HL-60 (cell line): ENCODE data around the gene CEP112.

ENCODE experiments used
- DNase-seq, 2 experiments: peaks; one replicate each; pipeline ENCODE4 v3.0.0-alpha.2; 2010 to 2020; ENCODE audit warnings: low read depth in 1 of 2, low spot score in 1 of 2
- H3K27ac ChIP-seq: fragments of 250-450 bp; sonication (Bioruptor Pico); replicated peaks from 2 replicates; pipeline ENCODE4 v1.5.1; 2020; ENCODE audit warnings: mild to moderate bottlenecking, moderate library complexity
- H3K27me3 ChIP-seq: fragments of 250-450 bp; sonication (Bioruptor Pico); 2 replicates; pipeline ENCODE4 v1.5.1; 2021; ENCODE audit warnings: mild to moderate bottlenecking, moderate library complexity; ENCODE audit not compliant: insufficient read depth, poor library complexity, severe bottlenecking
- H3K4me3 ChIP-seq: replicated peaks from 2 replicates; pipeline ENCODE4 v1.5.1; 2011; ENCODE audit warnings: mild to moderate bottlenecking, control low read depth, low read length; ENCODE audit not compliant: insufficient read depth
- GABPA ChIP-seq: IDR thresholded peaks from 2 replicates; pipeline ENCODE4 v1.6.1; 2012; ENCODE audit warnings: low read depth
- POLR2AphosphoS5 ChIP-seq: IDR thresholded peaks from 2 replicates; pipeline ENCODE4 v1.6.1; 2012; ENCODE audit warnings: low read depth
- SPI1 ChIP-seq: IDR thresholded peaks from 2 replicates; pipeline ENCODE4 v1.6.1; 2012; ENCODE audit warnings: low read depth, mild to moderate bottlenecking, borderline replicate concordance
- TF ChIP-seq, protein P1 (sequence below): IDR thresholded peaks from 2 replicates; pipeline ENCODE4 v1.6.1; 2012; ENCODE audit warnings: low read depth; ENCODE audit not compliant: insufficient replicate concordance
- TF ChIP-seq, protein P2 (sequence below): IDR thresholded peaks from one replicate; pipeline ENCODE4 v1.5.1; 2011; ENCODE audit warnings: low read length, control low read depth, inconsistent platforms; ENCODE audit not compliant: insufficient read depth

The CEP112 gene

GRCh38 chr17:65902155-65902554 is 289.8 kb downstream of the CEP112 start:
- no peaks in the 10 kb centered on the region for H3K27me3 ChIP-seq
- no peak overlapping the region for H3K27ac ChIP-seq
- TF ChIP-seq, protein P1, sequence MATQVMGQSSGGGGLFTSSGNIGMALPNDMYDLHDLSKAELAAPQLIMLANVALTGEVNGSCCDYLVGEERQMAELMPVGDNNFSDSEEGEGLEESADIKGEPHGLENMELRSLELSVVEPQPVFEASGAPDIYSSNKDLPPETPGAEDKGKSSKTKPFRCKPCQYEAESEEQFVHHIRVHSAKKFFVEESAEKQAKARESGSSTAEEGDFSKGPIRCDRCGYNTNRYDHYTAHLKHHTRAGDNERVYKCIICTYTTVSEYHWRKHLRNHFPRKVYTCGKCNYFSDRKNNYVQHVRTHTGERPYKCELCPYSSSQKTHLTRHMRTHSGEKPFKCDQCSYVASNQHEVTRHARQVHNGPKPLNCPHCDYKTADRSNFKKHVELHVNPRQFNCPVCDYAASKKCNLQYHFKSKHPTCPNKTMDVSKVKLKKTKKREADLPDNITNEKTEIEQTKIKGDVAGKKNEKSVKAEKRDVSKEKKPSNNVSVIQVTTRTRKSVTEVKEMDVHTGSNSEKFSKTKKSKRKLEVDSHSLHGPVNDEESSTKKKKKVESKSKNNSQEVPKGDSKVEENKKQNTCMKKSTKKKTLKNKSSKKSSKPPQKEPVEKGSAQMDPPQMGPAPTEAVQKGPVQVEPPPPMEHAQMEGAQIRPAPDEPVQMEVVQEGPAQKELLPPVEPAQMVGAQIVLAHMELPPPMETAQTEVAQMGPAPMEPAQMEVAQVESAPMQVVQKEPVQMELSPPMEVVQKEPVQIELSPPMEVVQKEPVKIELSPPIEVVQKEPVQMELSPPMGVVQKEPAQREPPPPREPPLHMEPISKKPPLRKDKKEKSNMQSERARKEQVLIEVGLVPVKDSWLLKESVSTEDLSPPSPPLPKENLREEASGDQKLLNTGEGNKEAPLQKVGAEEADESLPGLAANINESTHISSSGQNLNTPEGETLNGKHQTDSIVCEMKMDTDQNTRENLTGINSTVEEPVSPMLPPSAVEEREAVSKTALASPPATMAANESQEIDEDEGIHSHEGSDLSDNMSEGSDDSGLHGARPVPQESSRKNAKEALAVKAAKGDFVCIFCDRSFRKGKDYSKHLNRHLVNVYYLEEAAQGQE, result no peak
- TF ChIP-seq GABPA (no peak), POLR2AphosphoS5 (no peak), SPI1 (no peak)
- TF ChIP-seq, protein P2, sequence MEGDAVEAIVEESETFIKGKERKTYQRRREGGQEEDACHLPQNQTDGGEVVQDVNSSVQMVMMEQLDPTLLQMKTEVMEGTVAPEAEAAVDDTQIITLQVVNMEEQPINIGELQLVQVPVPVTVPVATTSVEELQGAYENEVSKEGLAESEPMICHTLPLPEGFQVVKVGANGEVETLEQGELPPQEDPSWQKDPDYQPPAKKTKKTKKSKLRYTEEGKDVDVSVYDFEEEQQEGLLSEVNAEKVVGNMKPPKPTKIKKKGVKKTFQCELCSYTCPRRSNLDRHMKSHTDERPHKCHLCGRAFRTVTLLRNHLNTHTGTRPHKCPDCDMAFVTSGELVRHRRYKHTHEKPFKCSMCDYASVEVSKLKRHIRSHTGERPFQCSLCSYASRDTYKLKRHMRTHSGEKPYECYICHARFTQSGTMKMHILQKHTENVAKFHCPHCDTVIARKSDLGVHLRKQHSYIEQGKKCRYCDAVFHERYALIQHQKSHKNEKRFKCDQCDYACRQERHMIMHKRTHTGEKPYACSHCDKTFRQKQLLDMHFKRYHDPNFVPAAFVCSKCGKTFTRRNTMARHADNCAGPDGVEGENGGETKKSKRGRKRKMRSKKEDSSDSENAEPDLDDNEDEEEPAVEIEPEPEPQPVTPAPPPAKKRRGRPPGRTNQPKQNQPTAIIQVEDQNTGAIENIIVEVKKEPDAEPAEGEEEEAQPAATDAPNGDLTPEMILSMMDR, result no peak
- H3K4me3 ChIP-seq, result no peak overlapping the region
- no peak for DNase-seq

- no peak overlapping the region for H3K27ac ChIP-seq
- no peak overlapping the region for H3K4me3 ChIP-seq
- H3K27me3 ChIP-seq, result no peaks in the 10 kb centered on the region
- no peak for DNase-seq
- TF ChIP-seq, protein P2, result no peak
- TF ChIP-seq GABPA, result no peak
- TF ChIP-seq, protein P1, result no peak
- TF ChIP-seq POLR2AphosphoS5, result no peak
- no peak for TF ChIP-seq SPI1
These were observed 290.5 kb downstream of the CEP112 start for GRCh38 chr17:65901394-65901793.

- DNase-seq, result no peak
- no peaks in the 10 kb centered on the region for H3K27me3 ChIP-seq
- TF ChIP-seq GABPA, result no peak
- no peak for TF ChIP-seq SPI1
- TF ChIP-seq, protein P1, result no peak
- TF ChIP-seq, protein P2, result no peak
- no peak for TF ChIP-seq POLR2AphosphoS5
- H3K27ac ChIP-seq, result no peak overlapping the region
- H3K4me3 ChIP-seq, result no peak overlapping the region
These were observed 291.7 kb downstream of the CEP112 start for GRCh38 chr17:65900216-65900615.
